Neural cell (in vitro differentiated cells): Measurements from ENCODE around the gene PARD6A. TPM values are rescaled to one million over a fixed set of nuclear protein-coding genes. Genes with fewer than 3 reads are reported as not detected.

ENCODE experiments used
- H2AFZ ChIP-seq: fragments of 200-600, 300-800 bp; sonication (generic), shearing (Covaris generic); 2 replicates; pipeline ENCODE4 v1.6.0; 2014; ENCODE audit warnings: low read depth, mild to moderate bottlenecking, antibody characterized with exemption, low read length, moderate library complexity
- H3F3A ChIP-seq: fragments of 200-600 bp; shearing (Covaris generic); 2 replicates; pipeline ENCODE4 v1.6.1; 2016; ENCODE audit warnings: mild to moderate bottlenecking, moderate library complexity, mixed read lengths, antibody characterized with exemption, low read length; ENCODE audit not compliant: insufficient read depth, poor library complexity, severe bottlenecking
- H3K27ac ChIP-seq: fragments of 200-600, 300-800 bp; sonication (generic), shearing (Covaris generic); 2 replicates; pipeline ENCODE4 v1.5.1; 2014; ENCODE audit warnings: mild to moderate bottlenecking, low read length, moderate library complexity
- H3K27me3 ChIP-seq: fragments of 300-800, 200-600 bp; sonication (generic), shearing (Covaris generic); 2 replicates; pipeline ENCODE4 v1.6.0; 2014; ENCODE audit warnings: mild to moderate bottlenecking, low read depth, low read length, moderate library complexity; ENCODE audit not compliant: insufficient read depth
- H3K36me3 ChIP-seq: fragments of 300-800, 200-600 bp; sonication (generic), shearing (Covaris generic); 2 replicates; pipeline ENCODE4 v1.5.1; 2014; ENCODE audit warnings: mild to moderate bottlenecking, antibody characterized with exemption, low read length, moderate library complexity; ENCODE audit not compliant: insufficient read depth
- H3K4me2 ChIP-seq: fragments of 300-800, 200-600 bp; sonication (generic), shearing (Covaris generic); 2 replicates; pipeline ENCODE4 v1.6.0; 2014; ENCODE audit warnings: mild to moderate bottlenecking, low read length
- H3K4me3 ChIP-seq: fragments of 300-800, 200-600 bp; sonication (generic), shearing (Covaris generic); 2 replicates; pipeline ENCODE4 v1.5.1; 2014; ENCODE audit warnings: mild to moderate bottlenecking, low read length, moderate library complexity
- H3K79me2 ChIP-seq: fragments of 200-600 bp; shearing (Covaris generic); replicated peaks from 2 replicates; pipeline ENCODE4 v1.6.0; 2014; ENCODE audit warnings: mild to moderate bottlenecking, low read length, moderate library complexity; ENCODE audit not compliant: insufficient read depth
- H3K9ac ChIP-seq: fragments of 300-800, 200-600 bp; sonication (generic), shearing (Covaris generic); 2 replicates; pipeline ENCODE4 v1.6.1; 2016; ENCODE audit warnings: mild to moderate bottlenecking, low read length, mixed read lengths
- H3K9me2 ChIP-seq: fragments of 200-600 bp; shearing (Covaris generic); 2 replicates; pipeline ENCODE4 v1.6.1; 2016; ENCODE audit warnings: mild to moderate bottlenecking, low read length, mixed read lengths; ENCODE audit not compliant: insufficient read depth
- H3K9me3 ChIP-seq: fragments of 200-600, 300-800 bp; sonication (generic), shearing (Covaris generic); 2 replicates; pipeline ENCODE4 v1.6.1; 2016; ENCODE audit warnings: mild to moderate bottlenecking, mixed run types, low read length, moderate library complexity, mixed read lengths
- H4K20me1 ChIP-seq: fragments of 200-600 bp; shearing (Covaris generic); 2 replicates; pipeline ENCODE4 v1.6.1; 2016; ENCODE audit warnings: mild to moderate bottlenecking, mixed run types; ENCODE audit not compliant: insufficient read depth
- EP300 ChIP-seq: fragments of 450-650 bp; conservative IDR thresholded peaks from 2 replicates; pipeline ENCODE4 v1.6.1; 2014; ENCODE audit warnings: antibody characterized with exemption, mild to moderate bottlenecking, moderate library complexity; ENCODE audit not compliant: poor library complexity, severe bottlenecking
- EZH2 ChIP-seq: fragments of 200-600, 300-800 bp; shearing (Covaris generic), sonication (generic); IDR thresholded peaks from 2 replicates; pipeline ENCODE4 v1.6.1; 2014; ENCODE audit warnings: antibody characterized with exemption, low read length, borderline replicate concordance, mild to moderate bottlenecking; ENCODE audit not compliant: insufficient read depth, poor library complexity, severe bottlenecking
- MXI1 ChIP-seq: fragments of 450-650 bp; conservative IDR thresholded peaks from 2 replicates; pipeline ENCODE4 v1.6.1; 2014; ENCODE audit warnings: antibody characterized with exemption, mild to moderate bottlenecking; ENCODE audit not compliant: poor library complexity, severe bottlenecking
- POLR2AphosphoS5 ChIP-seq: IDR thresholded peaks from 2 replicates; pipeline ENCODE4 v1.6.1; 2012
- RAD21 ChIP-seq: fragments of 450-650 bp; conservative IDR thresholded peaks from 2 replicates; pipeline ENCODE4 v1.6.1; 2014; ENCODE audit warnings: antibody characterized with exemption, mild to moderate bottlenecking, moderate library complexity
- REST ChIP-seq: IDR thresholded peaks from 2 replicates; pipeline ENCODE4 v1.6.1; 2012; ENCODE audit warnings: borderline replicate concordance
- SMC3 ChIP-seq: fragments of 450-650 bp; conservative IDR thresholded peaks from 2 replicates; pipeline ENCODE4 v1.6.1; 2014; ENCODE audit warnings: antibody characterized with exemption, mild to moderate bottlenecking, moderate library complexity; ENCODE audit not compliant: poor library complexity
- TAF1 ChIP-seq: IDR thresholded peaks from 2 replicates; pipeline ENCODE4 v1.6.1; 2012; ENCODE audit warnings: low read depth
- polyA plus RNA-seq: library from polyadenylated mRNA; depleted of rRNA; stranded (reverse); fragments of >200 nt; gene quantifications from 2 replicates; pipeline ENCODE4 v1.2.3, GENCODE V29; 2014
- TF ChIP-seq, protein P1 (sequence below): fragments of 450-650 bp; IDR thresholded peaks from 2 replicates; pipeline ENCODE4 v1.5.1; 2014; ENCODE audit warnings: antibody characterized with exemption, mild to moderate bottlenecking, moderate library complexity; ENCODE audit not compliant: poor library complexity, severe bottlenecking

Gene PARD6A
- polyA plus RNA-seq, 1 donor from 2014 or later, result 34.8 TPM

GRCh38 chr16:67644038-67644437, 16.7 kb upstream of the PARD6A start:
- H3K79me2 ChIP-seq, result no peaks in the 10 kb centered on the region
- H3F3A ChIP-seq, result no peaks in the 10 kb centered on the region
- no peaks in the 10 kb centered on the region for H4K20me1 ChIP-seq
- no peaks in the 10 kb centered on the region for H3K9me3 ChIP-seq
- no peak overlapping the region for H3K4me3 ChIP-seq
- H3K36me3 ChIP-seq, result no peaks in the 10 kb centered on the region
- peaks cover 35% of the 10 kb centered on the region for H3K27me3 ChIP-seq
- no peak overlapping the region for H2AFZ ChIP-seq
- no peak overlapping the region for H3K27ac ChIP-seq
- no peak overlapping the region for H3K9ac ChIP-seq
- TF ChIP-seq REST (no peak), RAD21 (no peak), POLR2AphosphoS5 (no peak), TAF1 (no peak), SMC3 (no peak), EZH2 (no peak), EP300 (no peak), MXI1 (no peak)
- TF ChIP-seq, protein P1, sequence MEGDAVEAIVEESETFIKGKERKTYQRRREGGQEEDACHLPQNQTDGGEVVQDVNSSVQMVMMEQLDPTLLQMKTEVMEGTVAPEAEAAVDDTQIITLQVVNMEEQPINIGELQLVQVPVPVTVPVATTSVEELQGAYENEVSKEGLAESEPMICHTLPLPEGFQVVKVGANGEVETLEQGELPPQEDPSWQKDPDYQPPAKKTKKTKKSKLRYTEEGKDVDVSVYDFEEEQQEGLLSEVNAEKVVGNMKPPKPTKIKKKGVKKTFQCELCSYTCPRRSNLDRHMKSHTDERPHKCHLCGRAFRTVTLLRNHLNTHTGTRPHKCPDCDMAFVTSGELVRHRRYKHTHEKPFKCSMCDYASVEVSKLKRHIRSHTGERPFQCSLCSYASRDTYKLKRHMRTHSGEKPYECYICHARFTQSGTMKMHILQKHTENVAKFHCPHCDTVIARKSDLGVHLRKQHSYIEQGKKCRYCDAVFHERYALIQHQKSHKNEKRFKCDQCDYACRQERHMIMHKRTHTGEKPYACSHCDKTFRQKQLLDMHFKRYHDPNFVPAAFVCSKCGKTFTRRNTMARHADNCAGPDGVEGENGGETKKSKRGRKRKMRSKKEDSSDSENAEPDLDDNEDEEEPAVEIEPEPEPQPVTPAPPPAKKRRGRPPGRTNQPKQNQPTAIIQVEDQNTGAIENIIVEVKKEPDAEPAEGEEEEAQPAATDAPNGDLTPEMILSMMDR, result no peak
- H3K9me2 ChIP-seq, result no peaks in the 10 kb centered on the region
- H3K4me2 ChIP-seq, result no peak overlapping the region

GRCh38 chr16:67645397-67646121, 15.2 kb upstream of the PARD6A start:
- Histone ChIP-seq H4K20me1 (no peaks in the 10 kb centered on the region), H2AFZ (no peak overlapping the region), H3K27ac (no peak overlapping the region), H3K9me3 (no peaks in the 10 kb centered on the region), H3K4me3 (no peak overlapping the region), H3K36me3 (no peaks in the 10 kb centered on the region), H3K27me3 (peaks cover 40% of the 10 kb centered on the region), H3K9ac (no peak overlapping the region), H3K79me2 (no peaks in the 10 kb centered on the region), H3K9me2 (no peaks in the 10 kb centered on the region), H3K4me2 (no peak overlapping the region), H3F3A (no peaks in the 10 kb centered on the region)
- TF ChIP-seq MXI1, result no peak
- no peak for TF ChIP-seq TAF1
- TF ChIP-seq EP300, result no peak
